ENCODE measurements around the gene MEMO1.
"Not testable (repeated sequence)": the region's sequence is repeated elsewhere in the genome, so short reads cannot be mapped to it uniquely, and the experiment has no call there.

MEMO1 gene

DNA sequence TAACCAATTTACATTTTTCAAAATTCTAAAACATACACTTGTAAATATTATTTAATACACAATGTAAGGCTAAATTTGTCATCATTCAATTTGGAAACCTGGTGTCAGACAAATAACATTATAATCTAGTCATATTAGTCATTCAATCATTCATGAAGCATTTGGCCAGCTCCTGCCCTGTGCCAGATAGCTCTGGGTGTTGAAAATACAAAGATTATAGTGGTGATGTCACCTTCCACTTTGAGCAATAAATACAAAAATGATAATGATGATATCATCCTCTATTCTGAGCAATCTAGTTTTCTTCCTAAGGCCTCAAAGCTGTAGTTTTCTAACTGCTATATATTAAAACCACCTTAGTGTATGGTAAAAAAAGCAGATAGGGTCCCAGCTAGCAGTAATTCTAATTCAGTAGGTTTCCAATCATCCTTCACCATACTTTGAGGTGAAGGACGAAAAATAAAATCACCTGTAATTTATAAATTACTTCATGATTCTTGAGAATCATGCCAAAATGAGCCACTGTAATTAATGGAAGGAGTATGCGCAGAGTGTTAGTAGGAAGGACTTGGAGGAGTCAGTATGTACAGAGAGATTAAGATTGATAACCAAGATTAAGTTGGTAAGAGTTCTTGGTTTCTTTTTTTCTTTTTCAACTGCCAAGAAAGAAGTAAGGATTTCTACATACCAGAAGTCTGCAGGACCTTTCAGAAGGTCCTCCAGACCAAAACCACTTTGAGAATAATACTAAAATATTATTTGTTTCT is 23.2 kb downstream of the MEMO1 start:
- H3K4me1 Mint-ChIP-seq (ENCODE audit: low read depth): peaks cover 28% of the 10 kb centered on the region
- H3K27me3 Mint-ChIP-seq: no peaks in the 10 kb centered on the region
- H3K9me3 Mint-ChIP-seq: no peaks in the 10 kb centered on the region
- H3K4me3 Mint-ChIP-seq: no peak overlapping the region
- intact Hi-C loops (cut with micrococcal nuclease): no loop called here
- no peak overlapping the region for H3K27ac Mint-ChIP-seq
- peaks cover 43% of the 10 kb centered on the region for H3K36me3 Mint-ChIP-seq (ENCODE audit: low read depth)

DNA sequence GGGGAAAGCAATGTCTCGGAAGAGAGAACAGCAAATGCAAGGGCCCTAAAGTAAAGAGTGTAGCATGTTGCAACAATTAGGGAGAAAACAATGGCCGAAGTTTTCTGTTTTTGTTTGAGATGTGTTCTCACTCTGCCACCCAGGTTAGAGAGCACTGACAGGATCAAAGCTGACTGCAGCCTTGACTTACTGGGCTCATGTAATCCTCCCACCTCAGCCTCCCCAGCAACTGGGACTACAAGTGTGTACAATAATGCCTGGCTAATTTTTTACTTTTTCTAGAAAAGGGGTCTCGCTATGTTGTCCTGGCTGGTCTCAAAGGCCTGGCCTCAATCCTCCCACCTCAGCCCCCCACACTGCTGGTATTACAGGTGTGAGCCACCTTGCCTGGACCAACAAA is 23.9 kb downstream of the MEMO1 start:
- Mint-ChIP-seq H3K27ac (peak overlapping the region; percentile 43), H3K9me3 (no peaks in the 10 kb centered on the region), H3K36me3 (ENCODE audit: low read depth) (peaks cover 38% of the 10 kb centered on the region), H3K4me1 (ENCODE audit: low read depth) (peaks cover 35% of the 10 kb centered on the region), H3K27me3 (no peaks in the 10 kb centered on the region), H3K4me3 (no peak overlapping the region)
- intact Hi-C loops (cut with micrococcal nuclease): no loop called here

GRCh38 chr2:31983762-31984467 is 26.9 kb downstream of the MEMO1 start:
- intact Hi-C loops (cut with micrococcal nuclease): no loop called here
- no peak overlapping the region for H3K27ac Mint-ChIP-seq
- no peak overlapping the region for H3K4me3 Mint-ChIP-seq
- peaks cover 51% of the 10 kb centered on the region for H3K4me1 Mint-ChIP-seq (ENCODE audit: low read depth)
- no peaks in the 10 kb centered on the region for H3K27me3 Mint-ChIP-seq
- H3K36me3 Mint-ChIP-seq (ENCODE audit: low read depth): peaks cover 33% of the 10 kb centered on the region
- H3K9me3 Mint-ChIP-seq: no peaks in the 10 kb centered on the region

DNA sequence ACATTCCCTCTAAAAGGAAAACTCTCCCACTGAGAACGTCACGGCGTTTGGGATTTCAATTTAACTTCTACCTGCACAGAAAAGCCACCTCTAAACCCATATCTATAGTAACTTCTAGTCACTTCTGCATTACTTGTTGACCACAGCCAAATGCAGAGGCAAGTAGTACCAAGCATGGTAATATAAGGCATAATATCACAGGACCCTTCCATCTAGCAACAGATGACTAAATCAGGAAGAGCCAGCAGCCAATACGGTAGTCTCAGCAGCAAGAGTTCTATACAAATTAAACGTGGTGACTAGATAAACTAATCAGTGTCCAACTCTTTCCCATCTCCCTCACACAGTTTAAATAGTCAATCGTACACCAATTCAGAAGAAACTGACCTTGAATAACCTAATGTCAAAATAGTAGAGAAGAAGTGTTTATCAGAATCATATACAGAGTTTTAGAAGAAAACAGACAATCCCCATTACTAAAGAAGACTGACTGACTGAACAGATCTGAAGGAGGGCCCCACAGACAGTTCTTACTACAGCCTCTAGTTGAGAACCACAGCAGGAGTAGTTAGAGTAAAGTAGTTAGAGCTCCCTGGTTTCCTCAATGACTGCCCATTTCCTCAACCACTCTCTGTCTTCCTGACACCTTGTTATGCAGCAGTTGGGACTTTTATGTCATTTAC is 30.0 kb downstream of the MEMO1 start:
- Mint-ChIP-seq H3K27me3 (no peaks in the 10 kb centered on the region), H3K9me3 (no peaks in the 10 kb centered on the region), H3K27ac (peak overlapping the region; percentile 78), H3K36me3 (ENCODE audit: low read depth) (peaks cover 17% of the 10 kb centered on the region), H3K4me1 (ENCODE audit: low read depth) (peaks cover 45% of the 10 kb centered on the region), H3K4me3 (peak overlapping the region; percentile 45)
- intact Hi-C loops (cut with micrococcal nuclease): loop anchor here (2.0 kb wide), 1 partner anchor 28 kb away; no protein-coding TSS in a partner anchor

DNA sequence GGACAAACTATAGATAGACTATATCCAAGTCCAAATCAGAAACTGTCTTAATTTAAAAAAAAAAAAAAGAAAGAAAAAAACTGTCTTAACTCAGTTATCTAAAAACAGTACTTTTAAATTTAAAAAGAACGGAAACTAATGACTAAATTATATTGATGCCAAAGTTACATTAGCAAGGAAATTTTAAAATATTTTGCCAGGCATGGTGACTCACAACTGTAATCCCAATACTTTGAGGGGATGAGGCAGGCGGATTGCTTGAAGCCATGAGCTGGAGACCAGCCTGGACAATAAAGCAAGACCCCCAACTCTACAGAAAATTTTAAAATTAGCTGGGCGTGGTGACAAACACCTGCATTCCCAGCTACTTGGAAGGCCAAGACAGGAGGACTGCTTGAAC is 30.9 kb downstream of the MEMO1 start:
- Mint-ChIP-seq H3K4me3 (no peak overlapping the region), H3K27ac (no peak overlapping the region), H3K4me1 (ENCODE audit: low read depth) (peaks cover 45% of the 10 kb centered on the region), H3K27me3 (no peaks in the 10 kb centered on the region), H3K9me3 (no peaks in the 10 kb centered on the region), H3K36me3 (ENCODE audit: low read depth) (peaks cover 17% of the 10 kb centered on the region)
- intact Hi-C loops (cut with micrococcal nuclease): loop anchor here (2.0 kb wide), 1 partner anchor 29 kb away; no protein-coding TSS in a partner anchor

DNA sequence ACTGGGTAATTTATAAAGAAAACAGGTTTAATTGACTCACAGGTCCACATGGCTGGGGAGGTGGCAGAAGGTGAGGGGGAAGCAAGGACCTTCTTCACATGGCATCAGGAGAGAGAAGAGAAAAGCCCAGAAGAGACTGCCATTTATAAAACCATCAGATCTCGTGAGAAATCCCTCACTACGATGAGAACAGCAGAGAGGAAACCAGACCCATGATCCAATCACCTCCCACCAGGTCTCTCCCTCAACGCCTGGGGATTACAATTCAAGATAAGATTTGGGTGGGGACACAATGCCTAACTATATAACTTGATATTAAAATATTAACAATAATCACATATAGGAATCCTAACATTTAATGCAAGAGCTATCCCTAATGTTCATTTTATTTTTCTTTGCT is 31.8 kb downstream of the MEMO1 start:
- H3K4me3 Mint-ChIP-seq: no peak overlapping the region
- peaks cover 14% of the 10 kb centered on the region for H3K36me3 Mint-ChIP-seq (ENCODE audit: low read depth)
- no peaks in the 10 kb centered on the region for H3K27me3 Mint-ChIP-seq
- no peaks in the 10 kb centered on the region for H3K9me3 Mint-ChIP-seq
- peaks cover 37% of the 10 kb centered on the region for H3K4me1 Mint-ChIP-seq (ENCODE audit: low read depth)
- intact Hi-C loops (cut with micrococcal nuclease): no loop called here
- H3K27ac Mint-ChIP-seq: no peak overlapping the region

DNA sequence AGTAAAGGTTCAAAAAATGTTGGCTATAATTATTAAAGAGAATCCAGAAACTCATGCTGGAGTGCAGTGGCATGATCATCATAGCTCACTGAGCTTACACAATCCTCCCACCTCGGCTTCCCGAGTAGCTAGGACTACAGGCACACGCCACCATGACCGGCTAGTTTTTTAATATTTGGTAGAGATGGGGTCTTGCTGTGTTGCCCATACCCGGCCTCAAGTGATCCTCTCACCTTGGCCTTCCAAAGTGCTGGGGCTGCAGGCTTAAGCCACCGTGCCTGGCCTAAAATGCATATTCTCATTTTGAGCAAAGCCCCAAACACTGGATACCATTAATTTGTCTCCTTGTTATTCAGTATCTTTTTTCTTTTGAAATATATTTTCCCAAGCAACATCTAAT is 32.4 kb downstream of the MEMO1 start:
- H3K4me1 Mint-ChIP-seq (ENCODE audit: low read depth): peaks cover 36% of the 10 kb centered on the region
- H3K36me3 Mint-ChIP-seq (ENCODE audit: low read depth): peaks cover 8% of the 10 kb centered on the region
- H3K9me3 Mint-ChIP-seq: no peaks in the 10 kb centered on the region
- H3K27me3 Mint-ChIP-seq: no peaks in the 10 kb centered on the region
- peak overlapping the region; percentile 43 for H3K27ac Mint-ChIP-seq
- no peak overlapping the region for H3K4me3 Mint-ChIP-seq
- intact Hi-C loops (cut with micrococcal nuclease): no loop called here

GRCh38 chr2:31973665-31974064 is 37.1 kb downstream of the MEMO1 start:
- Mint-ChIP-seq H3K9me3 (no peaks in the 10 kb centered on the region), H3K4me1 (ENCODE audit: low read depth) (peaks cover 29% of the 10 kb centered on the region), H3K36me3 (ENCODE audit: low read depth) (peaks cover 23% of the 10 kb centered on the region), H3K27me3 (no peaks in the 10 kb centered on the region), H3K4me3 (no peak overlapping the region), H3K27ac (peak overlapping the region; percentile 45)
- intact Hi-C loops (cut with micrococcal nuclease): no loop called here

- peaks cover 23% of the 10 kb centered on the region for H3K36me3 Mint-ChIP-seq (ENCODE audit: low read depth)
- H3K9me3 Mint-ChIP-seq: no peaks in the 10 kb centered on the region
- intact Hi-C loops (cut with micrococcal nuclease): no loop called here
- H3K4me1 Mint-ChIP-seq (ENCODE audit: low read depth): peaks cover 38% of the 10 kb centered on the region
- no peak overlapping the region for H3K4me3 Mint-ChIP-seq
- no peak overlapping the region for H3K27ac Mint-ChIP-seq
- H3K27me3 Mint-ChIP-seq: no peaks in the 10 kb centered on the region
Observed at GRCh38 chr2:31972059-31972458, 38.7 kb downstream of the MEMO1 start.

- Mint-ChIP-seq H3K27ac (no peak overlapping the region), H3K36me3 (ENCODE audit: low read depth) (peaks cover 17% of the 10 kb centered on the region), H3K4me1 (ENCODE audit: low read depth) (peaks cover 42% of the 10 kb centered on the region), H3K27me3 (no peaks in the 10 kb centered on the region), H3K9me3 (no peaks in the 10 kb centered on the region), H3K4me3 (no peak overlapping the region)
- intact Hi-C loops (cut with micrococcal nuclease): no loop called here
Observed at GRCh38 chr2:31969178-31969577, 41.6 kb downstream of the MEMO1 start.

- intact Hi-C loops (cut with micrococcal nuclease): no loop called here
- no peak overlapping the region for H3K27ac Mint-ChIP-seq
- H3K36me3 Mint-ChIP-seq (ENCODE audit: low read depth): peaks cover 17% of the 10 kb centered on the region
- H3K9me3 Mint-ChIP-seq: peaks cover 5% of the 10 kb centered on the region
- H3K27me3 Mint-ChIP-seq: no peaks in the 10 kb centered on the region
- H3K4me3 Mint-ChIP-seq: no peak overlapping the region
- peaks cover 39% of the 10 kb centered on the region for H3K4me1 Mint-ChIP-seq (ENCODE audit: low read depth)
Observed at GRCh38 chr2:31967790-31968189, 43.0 kb downstream of the MEMO1 start.

- H3K27me3 Mint-ChIP-seq; H3K4me3 Mint-ChIP-seq; H3K27ac Mint-ChIP-seq; intact Hi-C loops (cut with micrococcal nuclease); H3K9me3 Mint-ChIP-seq: not testable (repeated sequence)
- Mint-ChIP-seq H3K4me1 (ENCODE audit: low read depth) (peaks cover 44% of the 10 kb centered on the region), H3K36me3 (ENCODE audit: low read depth) (peaks cover 11% of the 10 kb centered on the region)
Observed at GRCh38 chr2:31966402-31966801, 44.4 kb downstream of the MEMO1 start.

DNA sequence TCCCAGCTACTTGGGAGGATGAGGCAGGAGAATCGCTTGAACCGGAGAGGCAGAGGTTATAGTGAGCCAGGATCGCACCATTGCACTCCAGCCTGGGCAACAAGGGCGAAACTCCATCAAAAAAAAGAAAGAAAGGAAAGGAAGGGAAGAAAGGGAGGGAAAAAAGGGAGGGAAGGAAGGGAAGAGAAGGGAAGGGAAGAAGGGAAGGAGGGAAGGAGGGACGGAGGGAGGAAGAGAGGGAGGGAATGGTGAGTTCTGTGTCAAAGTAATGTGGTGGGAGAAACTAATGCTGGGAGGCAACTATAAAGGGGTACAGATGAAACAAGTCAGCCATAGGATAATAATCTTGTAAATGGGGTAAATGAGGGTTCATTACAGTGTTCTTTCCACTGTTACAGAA is 45.7 kb downstream of the MEMO1 start:
- intact Hi-C loops (cut with micrococcal nuclease): no loop called here
- peak overlapping the region; percentile 51 for H3K27ac Mint-ChIP-seq
- peaks cover 6% of the 10 kb centered on the region for H3K36me3 Mint-ChIP-seq (ENCODE audit: low read depth)
- no peak overlapping the region for H3K4me3 Mint-ChIP-seq
- H3K27me3 Mint-ChIP-seq: no peaks in the 10 kb centered on the region
- peaks cover 7% of the 10 kb centered on the region for H3K9me3 Mint-ChIP-seq
- peaks cover 43% of the 10 kb centered on the region for H3K4me1 Mint-ChIP-seq (ENCODE audit: low read depth)

GRCh38 chr2:31962757-31963361 is 47.9 kb downstream of the MEMO1 start:
- intact Hi-C loops (cut with micrococcal nuclease): loop anchor here (5.0 kb wide), 1 partner anchor 44 kb away; no protein-coding TSS in a partner anchor
- Mint-ChIP-seq H3K4me3 (no peak overlapping the region), H3K4me1 (ENCODE audit: low read depth) (peaks cover 51% of the 10 kb centered on the region), H3K36me3 (ENCODE audit: low read depth) (no peaks in the 10 kb centered on the region), H3K27ac (peak overlapping the region; percentile 83), H3K27me3 (no peaks in the 10 kb centered on the region), H3K9me3 (peaks cover 7% of the 10 kb centered on the region)

Data from dendritic cell treated with granulocyte-macrophage colony-stimulating factor and Interleukin-4, amounts not matched to agents 40 ng/mL and 50 ng/mL, for 4 days (primary cell).